Right atrium auricular region (tissue), 2 donors: Measurements from ENCODE around the gene RNF38. TPM values are rescaled to one million over a fixed set of nuclear protein-coding genes. Genes with fewer than 3 reads are reported as not detected.
"Not testable (repeated sequence)": the region's sequence is repeated elsewhere in the genome, so short reads cannot be mapped to it uniquely, and the experiment has no call there.

Source experiments
- DNase-seq: peaks from one replicate; pipeline ENCODE4 v3.0.0-alpha.2; 2019; ENCODE audit warnings: low spot score
- H3K27ac ChIP-seq, 2 donors: fragments of 200-600 bp; sonication (generic); 1 replicate in 1 of 2; 2 replicates in 1 of 2; pipeline ENCODE4 v1.5.1; 2016 to 2019
- H3K27me3 ChIP-seq, 2 donors: fragments of 200-600 bp; sonication (generic); one replicate each; pipeline versions ENCODE4 v1.5.1 to v1.6.0; 2017 to 2019
- H3K36me3 ChIP-seq: fragments of 200-600 bp; sonication (generic); one replicate; pipeline ENCODE4 v1.5.1; 2016
- H3K4me1 ChIP-seq, 2 donors: fragments of 200-600 bp; sonication (generic); one replicate each; pipeline versions ENCODE4 v1.5.1 to v1.6.0; 2017 to 2019
- H3K4me3 ChIP-seq, 2 donors: fragments of 200-600 bp; sonication (generic); 1 replicate in 1 of 2; 2 replicates in 1 of 2; pipeline ENCODE4 v1.5.1; 2017 to 2019; ENCODE audit warnings: mild to moderate bottlenecking in 1 of 2, moderate library complexity in 1 of 2
- H3K9me3 ChIP-seq, 2 donors: fragments of 200-600 bp; sonication (generic); one replicate each; pipeline ENCODE4 v1.5.1; 2019
- total RNA-seq, 2 donors: library from RNA; depleted of rRNA; stranded (reverse); fragments of >200 nt; gene quantifications; one replicate each; pipeline ENCODE4 v1.1.0, GENCODE V29; 2016
- TF ChIP-seq, protein P1 (sequence below), 2 donors: fragments of 200-600 bp; sonication (generic); IDR thresholded peaks; one replicate each; pipeline ENCODE4 v1.5.1; 2019; ENCODE audit warnings: antibody characterized with exemption in 2 of 2

Gene RNF38
- total RNA-seq, 2 donors from 2014 or later = 21.4 to 38.6 TPM

- Histone ChIP-seq H3K27ac (no peak overlapping the region), H3K9me3 (no peaks in the 10 kb centered on the region), H3K36me3 (no peaks in the 10 kb centered on the region), H3K27me3 (no peaks in the 10 kb centered on the region), H3K4me1 (no peaks in the 10 kb centered on the region), H3K4me3 (no peak overlapping the region)
- TF ChIP-seq, protein P1, sequence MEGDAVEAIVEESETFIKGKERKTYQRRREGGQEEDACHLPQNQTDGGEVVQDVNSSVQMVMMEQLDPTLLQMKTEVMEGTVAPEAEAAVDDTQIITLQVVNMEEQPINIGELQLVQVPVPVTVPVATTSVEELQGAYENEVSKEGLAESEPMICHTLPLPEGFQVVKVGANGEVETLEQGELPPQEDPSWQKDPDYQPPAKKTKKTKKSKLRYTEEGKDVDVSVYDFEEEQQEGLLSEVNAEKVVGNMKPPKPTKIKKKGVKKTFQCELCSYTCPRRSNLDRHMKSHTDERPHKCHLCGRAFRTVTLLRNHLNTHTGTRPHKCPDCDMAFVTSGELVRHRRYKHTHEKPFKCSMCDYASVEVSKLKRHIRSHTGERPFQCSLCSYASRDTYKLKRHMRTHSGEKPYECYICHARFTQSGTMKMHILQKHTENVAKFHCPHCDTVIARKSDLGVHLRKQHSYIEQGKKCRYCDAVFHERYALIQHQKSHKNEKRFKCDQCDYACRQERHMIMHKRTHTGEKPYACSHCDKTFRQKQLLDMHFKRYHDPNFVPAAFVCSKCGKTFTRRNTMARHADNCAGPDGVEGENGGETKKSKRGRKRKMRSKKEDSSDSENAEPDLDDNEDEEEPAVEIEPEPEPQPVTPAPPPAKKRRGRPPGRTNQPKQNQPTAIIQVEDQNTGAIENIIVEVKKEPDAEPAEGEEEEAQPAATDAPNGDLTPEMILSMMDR (IDR thresholded peaks at IDR 0.05) = no peak
- no peak for DNase-seq
Observed at GRCh38 chr9:36314740-36315139, 85.3 kb downstream of the RNF38 start.

GRCh38 chr9:36306471-36307306, 93.4 kb downstream of the RNF38 start:
- Histone ChIP-seq H3K4me1 (no peaks in the 10 kb centered on the region), H3K4me3 (no peak overlapping the region), H3K9me3 (no peaks in the 10 kb centered on the region), H3K27ac (no peak overlapping the region), H3K36me3 (no peaks in the 10 kb centered on the region), H3K27me3 (no peaks in the 10 kb centered on the region)
- DNase-seq = no peak
- TF ChIP-seq, protein P1 (IDR thresholded peaks at IDR 0.05) = no peak

- not testable (repeated sequence) for DNase-seq, H3K4me3 ChIP-seq, H3K27ac ChIP-seq, H3K27me3 ChIP-seq, H3K4me1 ChIP-seq, H3K9me3 ChIP-seq, H3K36me3 ChIP-seq
Observed at GRCh38 chr9:36304366-36304765, 95.7 kb downstream of the RNF38 start.

DNA sequence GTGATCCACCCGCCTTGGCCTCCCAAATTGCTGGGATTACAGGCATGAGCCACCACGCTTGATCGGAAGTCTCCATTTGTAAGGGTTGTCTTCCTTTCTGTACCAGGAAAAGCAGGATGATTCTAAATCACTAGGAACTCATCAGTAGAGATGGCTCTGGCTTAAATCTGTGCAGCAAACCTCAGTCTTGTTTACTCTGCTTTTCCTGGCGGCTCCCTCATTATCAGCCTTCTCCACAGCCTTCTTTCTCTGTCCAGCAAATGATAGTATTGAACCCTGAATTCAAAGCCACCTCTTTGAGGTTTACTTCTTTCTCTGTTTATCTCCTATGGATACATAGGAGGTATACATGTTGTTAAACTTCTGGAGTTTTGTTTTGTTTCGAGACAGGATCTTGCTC, 98.8 kb downstream of the RNF38 start:
- no peaks in the 10 kb centered on the region for H3K4me1 ChIP-seq
- no peaks in the 10 kb centered on the region for H3K36me3 ChIP-seq
- TF ChIP-seq, protein P1 (IDR thresholded peaks at IDR 0.05) = no peak
- DNase-seq = no peak
- H3K27ac ChIP-seq = no peak overlapping the region
- H3K4me3 ChIP-seq = no peak overlapping the region
- no peaks in the 10 kb centered on the region for H3K9me3 ChIP-seq
- H3K27me3 ChIP-seq = no peaks in the 10 kb centered on the region

DNA sequence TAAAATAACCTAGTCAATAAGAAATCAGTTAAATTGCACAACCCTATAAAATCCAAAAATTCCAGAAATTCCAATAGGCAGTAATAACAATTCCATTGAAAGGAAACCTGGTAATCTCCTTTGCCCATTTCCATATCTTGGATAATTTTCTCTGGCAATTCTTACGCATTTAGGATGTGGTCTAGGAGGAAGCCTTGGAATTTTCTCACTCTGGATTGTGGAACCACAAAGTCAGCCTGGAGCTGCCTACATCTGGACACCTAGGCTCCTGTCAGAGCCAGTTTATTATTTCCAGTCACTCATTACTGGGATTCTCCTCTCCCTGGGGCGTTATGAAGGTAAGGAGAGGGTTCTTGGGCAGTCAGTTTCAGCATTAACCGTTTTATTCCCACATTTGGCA, 101.5 kb downstream of the RNF38 start:
- TF ChIP-seq, protein P1 (IDR thresholded peaks at IDR 0.05) = no peak
- H3K9me3 ChIP-seq = no peaks in the 10 kb centered on the region
- no peak overlapping the region for H3K4me3 ChIP-seq
- H3K36me3 ChIP-seq = no peaks in the 10 kb centered on the region
- no peak overlapping the region for H3K27ac ChIP-seq
- H3K4me1 ChIP-seq = no peaks in the 10 kb centered on the region
- DNase-seq = no peak
- no peaks in the 10 kb centered on the region for H3K27me3 ChIP-seq

DNA sequence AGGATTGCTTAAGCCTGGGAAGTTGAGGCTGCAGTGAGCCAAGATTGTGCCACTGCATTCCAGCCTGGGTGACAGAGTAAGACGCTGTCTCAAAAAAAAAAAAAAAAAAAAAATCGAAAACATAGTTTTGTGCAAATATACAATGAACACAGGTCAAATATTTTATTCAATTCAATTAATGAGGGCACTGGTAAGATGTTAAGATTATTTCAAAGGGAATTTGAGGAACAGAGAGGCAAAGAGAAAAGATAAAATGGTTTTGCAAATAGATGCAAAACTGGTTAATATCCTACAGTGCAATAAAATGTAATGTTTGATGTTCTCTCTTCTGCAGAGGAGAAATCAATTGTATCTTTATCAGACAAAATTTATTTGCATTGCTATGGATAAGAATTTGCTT, 102.3 kb downstream of the RNF38 start:
- no peaks in the 10 kb centered on the region for H3K36me3 ChIP-seq
- H3K4me1 ChIP-seq = no peaks in the 10 kb centered on the region
- DNase-seq = no peak
- H3K27me3 ChIP-seq = no peaks in the 10 kb centered on the region
- no peak overlapping the region for H3K27ac ChIP-seq
- no peak overlapping the region for H3K4me3 ChIP-seq
- H3K9me3 ChIP-seq = no peaks in the 10 kb centered on the region
- TF ChIP-seq, protein P1 (IDR thresholded peaks at IDR 0.05) = no peak

GRCh38 chr9:36294996-36295395, 105.1 kb downstream of the RNF38 start:
- H3K9me3 ChIP-seq, H3K4me1 ChIP-seq, H3K36me3 ChIP-seq, H3K4me3 ChIP-seq, H3K27ac ChIP-seq, H3K27me3 ChIP-seq, DNase-seq: not testable (repeated sequence)
